NCI-H526 treated with DMSO at 0.1 percent for 48 hours (cell line): ENCODE results near the gene SAMHD1.
"Not testable (repeated sequence)": the region's sequence is repeated elsewhere in the genome, so short reads cannot be mapped to it uniquely, and the experiment has no call there.

Source experiments
- DNase-seq: peaks from one replicate; lab custom pipeline; 2025; lab: John Stamatoyannopoulos, UW

Gene SAMHD1

GRCh38 chr20:36916199-36916598 is 35.3 kb downstream of the SAMHD1 start:
- no peak for DNase-seq

- DNase-seq, result no peak
Observed at GRCh38 chr20:36908603-36909002, 42.9 kb downstream of the SAMHD1 start.

GRCh38 chr20:36906086-36906485 is 45.4 kb downstream of the SAMHD1 start:
- not testable (repeated sequence) for DNase-seq

GRCh38 chr20:36905566-36905965 is 45.9 kb downstream of the SAMHD1 start:
- DNase-seq, result not testable (repeated sequence)

- DNase-seq, result no peak
Observed at GRCh38 chr20:36904690-36905089, 46.8 kb downstream of the SAMHD1 start.

GRCh38 chr20:36895036-36895435 is 56.5 kb downstream of the SAMHD1 start:
- no peak for DNase-seq

GRCh38 chr20:36893801-36894200 is 57.7 kb downstream of the SAMHD1 start:
- no peak for DNase-seq

- DNase-seq, result no peak
Observed at GRCh38 chr20:36891211-36891610, 60.3 kb downstream of the SAMHD1 start.

- no peak for DNase-seq
Observed at GRCh38 chr20:36890586-36890985, 60.9 kb downstream of the SAMHD1 start.

GRCh38 chr20:36888880-36889516 is 62.5 kb downstream of the SAMHD1 start:
- no peak for DNase-seq

- DNase-seq, result no peak
Observed at GRCh38 chr20:36887752-36888090, 63.8 kb downstream of the SAMHD1 start.

- DNase-seq, result peak; percentile 74
Observed at GRCh38 chr20:36886859-36887751, 64.4 kb downstream of the SAMHD1 start.

GRCh38 chr20:36885356-36885755 is 66.2 kb downstream of the SAMHD1 start:
- DNase-seq, result no peak

GRCh38 chr20:36883977-36884535 is 67.5 kb downstream of the SAMHD1 start:
- DNase-seq, result no peak

GRCh38 chr20:36881888-36882287 is 69.6 kb downstream of the SAMHD1 start:
- no peak for DNase-seq

- no peak for DNase-seq
Observed at GRCh38 chr20:36881331-36881730, 70.2 kb downstream of the SAMHD1 start.

- DNase-seq, result no peak
Observed at GRCh38 chr20:36880741-36881250, 70.7 kb downstream of the SAMHD1 start.

GRCh38 chr20:36878941-36879340 is 72.6 kb downstream of the SAMHD1 start:
- DNase-seq, result no peak

- no peak for DNase-seq
Observed at GRCh38 chr20:36876473-36876833, 75.1 kb downstream of the SAMHD1 start.

GRCh38 chr20:36875702-36876472 is 75.6 kb downstream of the SAMHD1 start, which contains the start of gene TLDC2:
Gene TLDC2 (plus strand): TSS chr20:36876138. CDS start chr20:36876175, 37 bp downstream.
- DNase-seq, result no peak

- not testable (repeated sequence) for DNase-seq
Observed at GRCh38 chr20:36875093-36875492, 76.4 kb downstream of the SAMHD1 start.
